HG02885 (cell line): Measurements from ENCODE around the gene CORO2A.

Source experiments
- ATAC-seq: cut with Tn5 transposase; IDR thresholded peaks from one replicate; pipeline ENCODE4 v1.9.1; 2021; ENCODE audit warnings: mild to moderate bottlenecking; ENCODE audit not compliant: unreplicated experiment, poor library complexity

Gene CORO2A, protein sequence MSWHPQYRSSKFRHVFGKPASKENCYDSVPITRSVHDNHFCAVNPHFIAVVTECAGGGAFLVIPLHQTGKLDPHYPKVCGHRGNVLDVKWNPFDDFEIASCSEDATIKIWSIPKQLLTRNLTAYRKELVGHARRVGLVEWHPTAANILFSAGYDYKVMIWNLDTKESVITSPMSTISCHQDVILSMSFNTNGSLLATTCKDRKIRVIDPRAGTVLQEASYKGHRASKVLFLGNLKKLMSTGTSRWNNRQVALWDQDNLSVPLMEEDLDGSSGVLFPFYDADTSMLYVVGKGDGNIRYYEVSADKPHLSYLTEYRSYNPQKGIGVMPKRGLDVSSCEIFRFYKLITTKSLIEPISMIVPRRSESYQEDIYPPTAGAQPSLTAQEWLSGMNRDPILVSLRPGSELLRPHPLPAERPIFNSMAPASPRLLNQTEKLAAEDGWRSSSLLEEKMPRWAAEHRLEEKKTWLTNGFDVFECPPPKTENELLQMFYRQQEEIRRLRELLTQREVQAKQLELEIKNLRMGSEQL

GRCh38 chr9:98192503-98193335 lies at the start of gene CORO2A:
CORO2A (minus strand) TSS chr9:98192637; CDS start chr9:98157660, 34,977 bp downstream.
- ATAC-seq, result peak; percentile 72

DNA sequence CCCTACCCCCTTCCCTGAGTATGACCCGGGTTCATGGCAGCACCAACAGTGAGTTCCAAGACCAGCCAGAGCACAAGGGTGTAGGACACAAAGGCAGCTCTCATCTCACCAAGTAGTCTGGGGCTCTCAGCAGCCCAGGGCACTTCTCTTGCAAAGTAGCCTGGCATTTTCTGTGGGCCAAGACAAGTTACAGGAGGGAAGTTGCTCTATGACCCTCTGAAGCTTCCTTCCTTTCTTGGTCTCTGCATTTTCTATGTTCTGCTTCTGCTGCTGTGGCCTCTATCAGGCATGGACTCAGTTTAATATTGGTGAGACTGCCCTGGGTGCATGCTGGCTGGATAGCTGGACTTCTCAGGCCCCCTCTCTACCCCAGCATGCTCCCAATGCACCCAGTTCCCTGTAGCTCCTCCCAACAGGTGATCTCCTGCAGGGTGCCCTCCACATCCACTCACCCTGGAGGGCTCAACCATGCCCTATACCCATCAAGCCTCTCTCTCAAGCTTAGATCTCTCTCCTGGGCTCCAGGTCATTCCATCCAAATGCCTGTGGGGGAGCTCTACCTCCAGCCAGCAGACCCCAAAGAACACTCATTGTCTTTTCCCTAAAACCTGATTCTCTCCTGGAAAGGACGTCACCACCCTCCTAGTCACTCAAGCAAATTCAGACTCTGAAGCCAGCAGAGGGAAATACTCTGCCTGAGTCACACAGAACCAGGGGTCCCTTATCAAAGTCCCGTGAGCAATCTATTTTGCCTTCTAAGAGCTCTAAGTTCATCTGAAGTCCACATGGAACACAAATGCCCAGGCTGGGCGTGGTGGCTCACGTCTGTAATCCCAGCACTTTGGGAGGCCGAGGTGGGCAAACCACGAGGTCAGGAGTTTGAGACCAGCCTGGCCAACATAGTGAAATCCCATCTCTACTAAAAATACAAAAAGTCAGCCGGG lies 49.2 kb upstream of the CORO2A start:
- no peak for ATAC-seq

DNA sequence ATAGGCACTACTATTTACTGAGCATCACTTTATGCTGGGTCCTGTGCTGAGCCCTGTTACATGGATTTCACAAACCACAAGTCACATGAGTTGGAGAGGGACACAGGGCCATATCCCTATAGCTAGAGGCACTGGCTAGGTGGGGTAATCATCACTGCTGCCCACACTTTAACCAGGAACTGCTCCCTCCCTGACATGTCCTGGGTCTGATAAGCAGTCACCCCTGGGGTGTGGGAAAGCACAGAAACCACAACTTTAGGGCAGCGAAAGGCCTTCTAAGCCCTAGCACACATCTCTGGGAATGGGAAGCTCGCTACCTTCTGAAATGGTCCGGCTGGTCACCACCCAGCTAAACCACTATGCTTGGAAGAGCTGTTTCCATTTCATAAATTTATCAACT lies 48.0 kb upstream of the CORO2A start:
- ATAC-seq, result no peak

GRCh38 chr9:98236901-98237487 lies 44.6 kb upstream of the CORO2A start:
- ATAC-seq, result no peak

DNA sequence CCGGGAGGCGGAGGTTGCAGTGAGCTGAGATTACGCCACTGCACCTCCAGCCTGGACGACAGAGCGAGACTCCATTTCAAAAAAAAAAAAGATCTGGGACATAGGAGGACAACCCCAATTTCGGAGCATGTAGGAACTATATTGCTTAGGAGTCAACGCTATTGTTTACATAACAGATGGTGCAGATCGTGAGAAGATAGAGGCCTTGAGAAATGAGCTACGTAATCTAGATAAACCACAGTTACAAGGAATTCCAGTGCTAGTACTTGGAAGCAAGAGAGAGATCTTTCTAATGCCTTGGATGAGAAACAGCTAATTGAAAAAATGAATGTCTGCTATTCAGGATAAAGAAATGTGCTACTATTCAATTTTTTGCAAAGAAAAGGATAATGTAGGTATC lies 42.7 kb upstream of the CORO2A start:
- ATAC-seq, result no peak

- ATAC-seq, result no peak
Observed at GRCh38 chr9:98234245-98234825, 41.9 kb upstream of the CORO2A start.

DNA sequence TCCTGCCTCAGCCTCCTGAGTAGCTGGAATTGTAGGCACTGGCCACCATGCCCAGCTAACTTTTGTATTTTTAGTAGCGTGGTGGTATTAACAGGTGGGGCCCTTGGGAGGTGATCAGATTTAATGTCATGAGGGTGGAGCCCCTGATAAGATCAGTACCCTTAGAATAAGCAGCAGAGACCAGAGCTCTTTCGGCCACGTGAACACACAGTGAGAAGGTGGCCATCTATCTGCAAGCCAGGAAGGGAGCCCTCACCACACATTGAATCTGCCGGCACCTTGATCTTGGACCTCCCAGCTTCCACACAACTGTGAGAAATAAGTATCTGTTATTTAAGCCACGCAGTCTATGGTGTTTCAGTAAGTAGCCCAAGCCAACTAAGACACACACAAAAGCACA lies 40.5 kb upstream of the CORO2A start:
- no peak for ATAC-seq

- no peak for ATAC-seq
Observed at GRCh38 chr9:98231770-98232478, 39.5 kb upstream of the CORO2A start.

GRCh38 chr9:98230789-98231188 lies 38.4 kb upstream of the CORO2A start:
- ATAC-seq, result no peak

GRCh38 chr9:98230304-98230703 lies 37.9 kb upstream of the CORO2A start:
- ATAC-seq, result no peak

DNA sequence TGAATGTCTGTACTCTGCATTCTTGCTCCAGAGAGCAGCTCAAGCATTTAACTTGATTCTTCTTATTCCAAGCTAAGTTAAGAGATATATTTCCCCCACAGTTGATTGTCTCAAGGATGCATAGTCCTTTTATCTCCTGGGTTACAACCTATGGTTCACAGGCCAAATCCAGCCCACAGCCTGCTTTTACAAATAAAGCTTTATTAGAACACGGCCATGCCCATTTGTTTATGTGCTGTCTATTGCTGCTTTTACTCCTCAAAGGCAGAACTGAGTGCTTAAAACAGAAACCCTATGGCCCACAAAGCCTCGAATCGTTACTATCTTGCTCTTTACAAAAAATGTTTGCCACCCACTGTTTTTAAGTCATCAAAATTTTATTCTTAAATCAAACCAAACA lies 37.2 kb upstream of the CORO2A start:
- ATAC-seq, result no peak

- no peak for ATAC-seq
Observed at GRCh38 chr9:98229090-98229395, 36.6 kb upstream of the CORO2A start.

GRCh38 chr9:98228392-98229089 lies 36.1 kb upstream of the CORO2A start:
- ATAC-seq, result no peak

GRCh38 chr9:98227883-98228282 lies 35.4 kb upstream of the CORO2A start:
- no peak for ATAC-seq

DNA sequence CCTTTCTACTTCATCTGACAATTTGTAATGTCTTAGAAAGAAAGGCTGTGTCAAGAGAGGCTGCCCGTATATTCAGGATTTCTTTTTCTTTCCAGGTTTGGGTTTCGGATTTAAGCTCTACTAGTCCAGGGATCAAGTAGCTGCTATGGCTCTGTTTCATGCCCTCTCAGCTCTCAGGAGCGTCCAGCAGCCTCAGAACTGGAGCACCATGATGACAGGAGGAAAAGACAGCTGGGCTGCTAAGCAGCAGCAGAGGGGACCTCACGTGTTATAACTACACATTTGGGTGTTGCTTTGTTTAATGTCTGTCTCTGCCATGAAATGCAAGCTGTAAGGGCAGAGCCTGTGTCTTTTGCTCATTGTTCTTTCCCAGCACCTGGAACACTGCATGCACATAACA lies 34.5 kb upstream of the CORO2A start:
- ATAC-seq, result no peak

GRCh38 chr9:98226516-98226915 lies 34.1 kb upstream of the CORO2A start:
- ATAC-seq, result no peak

DNA sequence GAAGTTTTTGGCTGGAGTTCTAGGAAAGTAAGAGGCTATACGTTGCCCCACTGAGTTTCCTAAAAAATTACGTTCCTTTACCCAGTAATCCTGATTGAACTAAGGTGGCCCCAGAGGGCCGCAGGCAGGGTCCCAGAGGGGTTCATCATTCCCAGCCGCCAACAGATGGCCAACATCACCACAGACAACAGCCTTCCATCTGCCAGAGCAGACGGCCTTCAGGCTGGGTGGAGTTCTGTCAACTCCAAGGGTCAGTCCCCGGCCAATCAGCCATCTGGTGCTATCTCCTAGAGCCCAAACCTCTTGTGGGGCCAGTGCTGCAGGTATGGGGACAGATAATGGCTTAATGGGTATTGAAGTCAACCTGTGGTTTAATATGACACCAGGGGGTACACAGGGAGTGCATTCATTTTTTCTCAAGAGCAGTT lies 32.6 kb upstream of the CORO2A start:
- no peak for ATAC-seq

DNA sequence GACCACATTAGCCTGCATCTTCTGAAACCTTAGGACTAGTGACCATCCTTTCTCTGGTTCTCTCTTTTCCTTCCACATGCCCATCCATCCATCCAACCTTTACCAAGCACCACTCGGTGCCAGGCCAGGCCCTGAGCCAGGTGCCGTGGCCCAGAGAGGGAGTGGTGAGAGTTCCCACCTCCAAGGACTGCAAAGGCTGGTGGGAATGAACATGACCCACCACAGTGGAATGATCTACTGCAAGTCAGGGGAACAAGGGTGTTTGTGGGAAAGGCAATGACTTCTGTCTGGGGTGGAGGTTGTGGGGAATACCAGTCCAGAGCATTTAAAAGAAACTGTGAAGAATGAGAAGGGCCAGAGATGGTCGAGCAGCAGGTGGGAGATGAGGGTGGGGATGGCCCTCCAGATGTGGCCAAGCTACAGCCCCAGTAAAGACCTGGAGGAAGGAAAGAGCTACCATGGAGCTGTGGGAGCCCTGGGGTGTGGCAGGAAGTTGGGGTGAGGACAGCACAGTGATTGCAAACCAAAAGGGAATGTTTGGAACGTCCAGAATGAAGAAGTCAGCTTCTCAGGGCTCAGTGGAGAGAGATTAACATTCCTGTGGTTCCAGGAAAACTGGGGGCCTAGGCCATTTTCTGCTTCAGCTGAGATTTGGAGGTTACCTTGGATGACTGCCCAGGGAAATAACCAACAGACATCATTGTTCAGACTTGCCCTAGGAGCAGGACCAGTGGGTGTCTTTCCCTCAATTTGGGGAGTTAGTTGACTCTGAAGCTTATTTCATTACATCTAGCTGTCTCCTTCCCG lies 30.7 kb upstream of the CORO2A start:
- no peak for ATAC-seq
